Left ventricle myocardium inferior (tissue), 1 donor: ENCODE results near the gene FGD4. TPM values are rescaled to one million over a fixed set of nuclear protein-coding genes. Genes with fewer than 3 reads are reported as not detected.

Source experiments
- DNase-seq: peaks from one replicate; pipeline ENCODE4 v3.0.0-alpha.2; 2020
- H3K27ac ChIP-seq: fragments of 200-600 bp; replicated peaks from 2 replicates; pipeline ENCODE4 v1.8.0; 2021
- H3K27me3 ChIP-seq: fragments of 200-600 bp; 2 replicates; pipeline ENCODE4 v1.8.0; 2021; ENCODE audit warnings: low read depth
- H3K36me3 ChIP-seq: fragments of 200-600 bp; 2 replicates; pipeline ENCODE4 v1.8.0; 2021
- H3K4me1 ChIP-seq: fragments of 200-600 bp; 2 replicates; pipeline ENCODE4 v1.8.0; 2021
- H3K4me3 ChIP-seq: fragments of 200-600 bp; 2 replicates; pipeline ENCODE4 v1.8.0; 2021; ENCODE audit warnings: mild to moderate bottlenecking, moderate library complexity
- H3K9me3 ChIP-seq: fragments of 200-600 bp; replicated peaks from 2 replicates; pipeline ENCODE4 v1.8.0; 2021
- intact Hi-C: fragments of 100-400 bp; cut with micrococcal nuclease; formaldehyde crosslinking; loops from one replicate; pipeline ENCODE4 v1.11.0; 2022
- total RNA-seq: library from RNA; stranded (reverse); fragmentation: NEBNext Ultra II Directional; extraction: Animal tissue kit (Norgen Biotek cat#: 25700); gene quantifications from one replicate; pipeline ENCODE4 v1.2.1, GENCODE V29; 2021
- TF ChIP-seq, protein P1 (sequence below): fragments of 200-600 bp; IDR thresholded peaks from 2 replicates; pipeline ENCODE4 v1.8.0; 2021; ENCODE audit warnings: antibody characterized with exemption, mild to moderate bottlenecking, borderline replicate concordance
- donor health status: DM: no; HTN: yes; CAD: no; lungs with severe emphysema.

FGD4 gene
- total RNA-seq, 1 donor from 2014 or later = 30.5 TPM

DNA sequence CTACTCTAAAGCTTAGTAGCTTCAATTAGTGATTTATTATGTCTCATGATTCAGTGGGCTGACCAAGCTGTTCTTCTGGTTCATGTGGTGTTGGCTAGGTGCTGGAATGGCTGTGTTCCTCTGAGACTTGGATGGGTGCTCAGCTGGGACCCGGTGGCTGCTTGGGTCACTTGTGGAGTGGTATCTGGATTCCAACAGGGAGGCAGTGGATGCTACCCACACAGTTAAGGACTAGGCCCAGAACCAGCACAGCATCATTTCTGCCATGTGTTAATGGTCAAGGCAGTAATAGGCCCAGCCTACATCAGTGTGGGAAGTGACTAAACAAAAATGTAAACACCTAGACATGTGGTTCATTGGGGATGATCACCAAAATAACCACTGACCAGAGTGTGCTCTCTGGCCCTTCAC is 72.2 kb downstream of the FGD4 start:
- Histone ChIP-seq H3K27ac (no peak overlapping the region), H3K36me3 (no peaks in the 10 kb centered on the region), H3K9me3 (no peaks in the 10 kb centered on the region), H3K4me3 (no peak overlapping the region), H3K27me3 (no peaks in the 10 kb centered on the region), H3K4me1 (peaks cover 24% of the 10 kb centered on the region)
- intact Hi-C loops = no loop called here
- DNase-seq = no peak
- TF ChIP-seq, protein P1, sequence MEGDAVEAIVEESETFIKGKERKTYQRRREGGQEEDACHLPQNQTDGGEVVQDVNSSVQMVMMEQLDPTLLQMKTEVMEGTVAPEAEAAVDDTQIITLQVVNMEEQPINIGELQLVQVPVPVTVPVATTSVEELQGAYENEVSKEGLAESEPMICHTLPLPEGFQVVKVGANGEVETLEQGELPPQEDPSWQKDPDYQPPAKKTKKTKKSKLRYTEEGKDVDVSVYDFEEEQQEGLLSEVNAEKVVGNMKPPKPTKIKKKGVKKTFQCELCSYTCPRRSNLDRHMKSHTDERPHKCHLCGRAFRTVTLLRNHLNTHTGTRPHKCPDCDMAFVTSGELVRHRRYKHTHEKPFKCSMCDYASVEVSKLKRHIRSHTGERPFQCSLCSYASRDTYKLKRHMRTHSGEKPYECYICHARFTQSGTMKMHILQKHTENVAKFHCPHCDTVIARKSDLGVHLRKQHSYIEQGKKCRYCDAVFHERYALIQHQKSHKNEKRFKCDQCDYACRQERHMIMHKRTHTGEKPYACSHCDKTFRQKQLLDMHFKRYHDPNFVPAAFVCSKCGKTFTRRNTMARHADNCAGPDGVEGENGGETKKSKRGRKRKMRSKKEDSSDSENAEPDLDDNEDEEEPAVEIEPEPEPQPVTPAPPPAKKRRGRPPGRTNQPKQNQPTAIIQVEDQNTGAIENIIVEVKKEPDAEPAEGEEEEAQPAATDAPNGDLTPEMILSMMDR = no peak

GRCh38 chr12:32475724-32476123 is 76.4 kb downstream of the FGD4 start:
- Histone ChIP-seq H3K4me3 (no peak overlapping the region), H3K27me3 (no peaks in the 10 kb centered on the region), H3K27ac (peak overlapping the region; percentile 39), H3K9me3 (no peaks in the 10 kb centered on the region), H3K36me3 (no peaks in the 10 kb centered on the region), H3K4me1 (peaks cover 8% of the 10 kb centered on the region)
- TF ChIP-seq, protein P1 = no peak
- no peak for DNase-seq
- intact Hi-C loops = no loop called here

DNA sequence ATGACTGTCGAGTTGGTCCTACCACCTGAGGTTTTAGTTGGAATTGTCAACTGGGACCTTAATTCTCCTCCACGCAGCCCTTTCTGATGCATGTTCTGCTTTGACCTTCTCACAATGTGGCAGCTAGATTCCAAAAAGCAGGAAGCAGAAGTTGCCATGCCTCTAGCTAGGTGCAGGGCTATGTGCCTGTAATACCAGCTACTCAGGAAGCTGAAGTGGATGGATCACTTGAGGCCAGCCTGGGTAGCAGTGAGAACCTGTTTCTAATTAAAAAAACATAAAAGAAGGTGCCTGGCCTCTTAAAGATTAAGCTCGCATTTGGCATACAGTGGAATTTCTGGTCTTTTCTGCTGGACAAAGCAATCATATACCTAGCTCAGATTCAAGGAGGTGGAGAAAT is 77.1 kb downstream of the FGD4 start:
- Histone ChIP-seq H3K4me3 (no peak overlapping the region), H3K4me1 (peaks cover 9% of the 10 kb centered on the region), H3K27ac (peak overlapping the region; percentile 39), H3K36me3 (no peaks in the 10 kb centered on the region), H3K9me3 (no peaks in the 10 kb centered on the region), H3K27me3 (no peaks in the 10 kb centered on the region)
- intact Hi-C loops = no loop called here
- TF ChIP-seq, protein P1 = no peak
- DNase-seq = no peak

GRCh38 chr12:32477714-32478113 is 78.4 kb downstream of the FGD4 start:
- Histone ChIP-seq H3K4me3 (no peak overlapping the region), H3K4me1 (peaks cover 22% of the 10 kb centered on the region), H3K36me3 (no peaks in the 10 kb centered on the region), H3K27me3 (no peaks in the 10 kb centered on the region), H3K27ac (no peak overlapping the region), H3K9me3 (no peaks in the 10 kb centered on the region)
- intact Hi-C loops = no loop called here
- TF ChIP-seq, protein P1 = no peak
- DNase-seq = no peak

- Histone ChIP-seq H3K36me3 (no peaks in the 10 kb centered on the region), H3K27ac (no peak overlapping the region), H3K4me1 (peaks cover 27% of the 10 kb centered on the region), H3K9me3 (no peaks in the 10 kb centered on the region), H3K4me3 (no peak overlapping the region), H3K27me3 (no peaks in the 10 kb centered on the region)
- DNase-seq = no peak
- intact Hi-C loops = no loop called here
- TF ChIP-seq, protein P1 = no peak
Measured at GRCh38 chr12:32478166-32478565, 78.8 kb downstream of the FGD4 start.
